CD4-positive, alpha-beta T cell (primary cell): ENCODE results near the gene SPTLC2. TPM values are rescaled to one million over a fixed set of nuclear protein-coding genes. Genes with fewer than 3 reads are reported as not detected.

ENCODE experiments used
- ATAC-seq: fragments of 200-7000 bp; cut with Tn5 transposase; one replicate; pipeline ENCODE4 v1.10.0; 2022; ENCODE audit warnings: mild to moderate bottlenecking; ENCODE audit not compliant: poor library complexity
- CTCF ChIA-PET: fragments of 350-600 bp; sonication (Branson Sonifier 250); formaldehyde crosslinking; loops from one replicate; lab custom pipeline; 2021; ENCODE audit warnings: antibody characterized with exemption, inconsistent platforms; lab: Charles Lee
- POLR2A ChIA-PET: fragments of 350-600 bp; sonication (Branson Sonifier 250); formaldehyde crosslinking; loops from one replicate; lab custom pipeline; 2021; ENCODE audit warnings: antibody characterized with exemption, inconsistent platforms; lab: Charles Lee
- DNase-seq, 14 experiments: peaks; one replicate each; pipeline ENCODE4 v3.0.0-alpha.2; 2013 to 2020; ENCODE audit warnings: mixed read lengths in 2 of 14
- H3K27ac ChIP-seq, 2 donors: one replicate each; pipeline versions ENCODE4 v1.5.1 to v1.7.0; 2013; ENCODE audit warnings: low read length in 2 of 2, low read depth in 1 of 2, mild to moderate bottlenecking in 1 of 2
- H3K27me3 ChIP-seq, 2 experiments: 1 replicate in 1 of 2; 2 replicates in 1 of 2; pipeline versions ENCODE4 v1.6.1 to v1.7.0; 2013; ENCODE audit warnings: low read length in 2 of 2, control low read depth in 1 of 2, mild to moderate bottlenecking in 1 of 2, moderate library complexity in 1 of 2; ENCODE audit not compliant: insufficient read depth in 2 of 2, control insufficient read depth in 1 of 2
- H3K36me3 ChIP-seq: one replicate; pipeline ENCODE4 v1.6.1; 2013; ENCODE audit warnings: low read length, control low read depth; ENCODE audit not compliant: insufficient read depth
- H3K4me1 ChIP-seq: one replicate; pipeline ENCODE4 v1.6.1; 2013; ENCODE audit warnings: low read length, control low read depth; ENCODE audit not compliant: insufficient read depth
- H3K4me3 ChIP-seq: one replicate; pipeline ENCODE4 v1.5.1; 2013; ENCODE audit warnings: mild to moderate bottlenecking, low read length, moderate library complexity
- H3K9me3 ChIP-seq, 2 experiments: 1 replicate in 1 of 2; 2 replicates in 1 of 2; pipeline versions ENCODE4 v1.6.1 to v1.7.0; 2013; ENCODE audit warnings: low read length in 2 of 2, mild to moderate bottlenecking in 2 of 2, control low read depth in 1 of 2, moderate library complexity in 1 of 2; ENCODE audit not compliant: control insufficient read depth in 1 of 2, insufficient read depth in 1 of 2
- H3K27ac Mint-ChIP-seq: one replicate; pipeline ENCODE4 v1.8.0; 2020; ENCODE audit warnings: mixed read lengths
- H3K27me3 Mint-ChIP-seq: one replicate; pipeline ENCODE4 v1.8.0; 2021; ENCODE audit warnings: mixed read lengths
- H3K36me3 Mint-ChIP-seq: one replicate; pipeline ENCODE4 v1.8.0; 2021; ENCODE audit warnings: low read depth, mixed read lengths
- H3K4me1 Mint-ChIP-seq: one replicate; pipeline ENCODE4 v1.8.0; 2021; ENCODE audit warnings: low read depth, mixed read lengths
- H3K4me3 Mint-ChIP-seq: one replicate; pipeline ENCODE4 v1.8.0; 2020; ENCODE audit warnings: mild to moderate bottlenecking, mixed read lengths
- H3K9me3 Mint-ChIP-seq: one replicate; pipeline ENCODE4 v1.8.0; 2020; ENCODE audit warnings: mixed read lengths
- intact Hi-C, 2 experiments: fragments of 100-400 bp; cut with DNase I in 1 of 2; cut with micrococcal nuclease in 1 of 2; formaldehyde crosslinking; loops; one replicate each; pipeline versions ENCODE4 v1.15.1 to v1.9.0; 2023 to 2025; cut with DNase I, micrococcal nuclease
- total RNA-seq, 174 experiments: library from RNA in 2 of 174; stranded (reverse) in 2 of 174; gene quantifications; one replicate each; pipeline ENCODE4 v1.2.3 and lab custom pipeline; 2021 to 2026
- TF ChIP-seq, protein P1 (sequence below): fragments of 200-600 bp; IDR thresholded peaks from one replicate; pipeline ENCODE4 v1.8.0; 2022; ENCODE audit warnings: antibody characterized with exemption, mild to moderate bottlenecking

Gene SPTLC2
- total RNA-seq, 2 experiments from 2014 or later: 13.0 to 14.5 TPM

DNA sequence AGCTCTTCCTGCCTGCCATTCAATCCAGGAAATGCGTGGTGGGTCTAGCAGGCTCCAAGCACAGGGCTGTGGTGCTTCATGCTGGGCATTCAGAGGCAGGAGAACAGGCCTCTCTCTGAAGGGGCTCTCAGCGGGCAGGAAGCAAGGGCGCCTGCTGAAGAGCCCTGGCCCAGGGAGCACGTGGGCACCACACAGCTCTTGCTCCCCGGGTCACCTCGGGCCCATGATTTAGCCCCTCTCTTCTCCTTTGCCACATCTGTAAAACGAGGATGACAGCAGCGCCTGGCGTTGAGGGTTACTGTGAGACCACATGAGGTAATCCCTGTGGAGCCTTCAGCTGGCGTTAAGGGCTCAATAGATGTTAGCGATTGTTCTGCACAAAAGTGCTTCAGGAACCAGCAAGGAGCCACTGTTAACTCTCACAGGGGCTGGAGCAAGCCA lies 37.6 kb upstream of the SPTLC2 start:
- Mint-ChIP-seq H3K4me3 (no peak overlapping the region), H3K36me3 (no peaks in the 10 kb centered on the region), H3K9me3 (no peaks in the 10 kb centered on the region), H3K27ac (no peak overlapping the region), H3K4me1 (peaks cover 4% of the 10 kb centered on the region), H3K27me3 (no peaks in the 10 kb centered on the region)
- ChIA-PET CTCF (no interaction called here), POLR2A (no interaction called here)
- Histone ChIP-seq H3K27me3 (no peaks in the 10 kb centered on the region), H3K36me3 (no peaks in the 10 kb centered on the region), H3K4me3 (no peak overlapping the region), H3K4me1 (peaks cover 6% of the 10 kb centered on the region), H3K9me3 (no peaks in the 10 kb centered on the region), H3K27ac (no peak overlapping the region)
- intact Hi-C loops: loop anchor here in 1 of 2 experiments (10.0 kb wide), 2 partner anchors 341 to 911 kb away; no protein-coding TSS in a partner anchor
- TF ChIP-seq, protein P1, sequence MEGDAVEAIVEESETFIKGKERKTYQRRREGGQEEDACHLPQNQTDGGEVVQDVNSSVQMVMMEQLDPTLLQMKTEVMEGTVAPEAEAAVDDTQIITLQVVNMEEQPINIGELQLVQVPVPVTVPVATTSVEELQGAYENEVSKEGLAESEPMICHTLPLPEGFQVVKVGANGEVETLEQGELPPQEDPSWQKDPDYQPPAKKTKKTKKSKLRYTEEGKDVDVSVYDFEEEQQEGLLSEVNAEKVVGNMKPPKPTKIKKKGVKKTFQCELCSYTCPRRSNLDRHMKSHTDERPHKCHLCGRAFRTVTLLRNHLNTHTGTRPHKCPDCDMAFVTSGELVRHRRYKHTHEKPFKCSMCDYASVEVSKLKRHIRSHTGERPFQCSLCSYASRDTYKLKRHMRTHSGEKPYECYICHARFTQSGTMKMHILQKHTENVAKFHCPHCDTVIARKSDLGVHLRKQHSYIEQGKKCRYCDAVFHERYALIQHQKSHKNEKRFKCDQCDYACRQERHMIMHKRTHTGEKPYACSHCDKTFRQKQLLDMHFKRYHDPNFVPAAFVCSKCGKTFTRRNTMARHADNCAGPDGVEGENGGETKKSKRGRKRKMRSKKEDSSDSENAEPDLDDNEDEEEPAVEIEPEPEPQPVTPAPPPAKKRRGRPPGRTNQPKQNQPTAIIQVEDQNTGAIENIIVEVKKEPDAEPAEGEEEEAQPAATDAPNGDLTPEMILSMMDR: no peak
- ATAC-seq (no peak), DNase-seq (no peak)

DNA sequence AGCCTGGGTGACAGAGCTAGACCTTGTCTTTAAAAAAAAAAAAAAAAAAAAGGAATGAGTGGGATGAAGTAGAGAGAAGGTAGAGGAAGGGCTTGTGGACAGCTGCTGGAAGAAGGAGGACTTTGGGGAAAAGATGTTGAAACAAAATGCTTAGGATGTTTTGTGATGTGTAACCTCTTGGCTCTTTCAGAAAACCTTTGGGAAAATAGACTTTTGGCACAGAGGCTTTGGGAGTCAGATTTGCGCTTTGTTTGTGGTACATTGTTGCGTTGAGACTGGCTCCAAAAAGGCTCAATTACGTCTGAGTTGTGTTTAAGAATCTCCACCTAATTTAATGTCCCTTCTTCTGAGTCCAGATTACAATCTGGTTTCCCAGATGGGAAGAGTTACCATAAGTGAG lies 32.9 kb upstream of the SPTLC2 start:
- Mint-ChIP-seq H3K27me3 (no peaks in the 10 kb centered on the region), H3K4me3 (no peak overlapping the region), H3K9me3 (no peaks in the 10 kb centered on the region), H3K36me3 (no peaks in the 10 kb centered on the region), H3K4me1 (no peaks in the 10 kb centered on the region), H3K27ac (no peak overlapping the region)
- Histone ChIP-seq H3K4me1 (peaks cover 6% of the 10 kb centered on the region), H3K9me3 (no peaks in the 10 kb centered on the region), H3K4me3 (no peak overlapping the region), H3K27ac (no peak overlapping the region), H3K27me3 (no peaks in the 10 kb centered on the region), H3K36me3 (no peaks in the 10 kb centered on the region)
- TF ChIP-seq, protein P1: no peak
- intact Hi-C loops: no loop called here
- DNase-seq (no peak), ATAC-seq (no peak)
- POLR2A ChIA-PET: no interaction called here
- CTCF ChIA-PET: interaction anchor here (0.6 kb wide), 1 partner anchor 194 kb away, joined by 3 read pairs; no protein-coding TSS in a partner anchor

DNA sequence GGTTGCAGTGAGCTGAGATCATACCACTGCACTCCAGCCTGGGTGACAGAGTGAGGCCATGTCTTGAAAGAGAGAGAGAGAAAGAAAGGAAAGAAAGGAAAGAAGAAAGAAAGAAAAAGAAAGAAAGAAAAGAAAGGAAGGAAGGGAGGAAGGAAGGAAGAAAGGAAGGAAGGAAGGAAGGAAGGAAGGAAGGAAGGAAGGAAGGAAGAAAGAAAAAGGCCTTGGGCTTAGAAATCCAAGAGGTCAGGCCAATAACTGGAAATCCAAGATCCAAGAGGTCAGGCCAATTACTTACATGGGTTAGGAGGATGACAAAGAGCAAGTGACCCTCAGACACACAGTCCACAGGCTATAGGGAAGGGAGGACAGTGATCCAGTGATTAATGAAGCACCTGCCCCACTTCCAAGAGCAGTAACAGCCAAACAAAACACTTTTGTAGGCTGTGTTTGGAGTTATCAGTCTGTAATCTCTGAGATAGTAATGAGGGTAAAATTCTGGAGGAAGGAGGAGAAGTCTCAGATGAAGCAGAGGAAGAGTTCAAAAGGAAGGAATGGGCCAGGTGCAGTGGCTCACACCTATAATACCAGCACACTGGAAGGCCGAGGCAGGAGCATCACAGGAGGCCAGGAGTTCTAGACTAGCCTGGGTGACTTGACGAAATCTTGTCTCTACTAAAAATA lies 32.2 kb upstream of the SPTLC2 start:
- Mint-ChIP-seq H3K36me3 (no peaks in the 10 kb centered on the region), H3K9me3 (no peaks in the 10 kb centered on the region), H3K27me3 (no peaks in the 10 kb centered on the region), H3K27ac (no peak overlapping the region), H3K4me1 (no peaks in the 10 kb centered on the region), H3K4me3 (no peak overlapping the region)
- ChIA-PET POLR2A (no interaction called here), CTCF (interaction anchor here (0.6 kb wide), 1 partner anchor 194 kb away, joined by 3 read pairs; no protein-coding TSS in a partner anchor)
- H3K27ac ChIP-seq: no peak overlapping the region
- no peak for ATAC-seq
- no peaks in the 10 kb centered on the region for H3K9me3 ChIP-seq
- TF ChIP-seq, protein P1: no peak
- no peaks in the 10 kb centered on the region for H3K27me3 ChIP-seq
- H3K36me3 ChIP-seq: no peaks in the 10 kb centered on the region
- no peak overlapping the region for H3K4me3 ChIP-seq
- DNase-seq: no peak
- intact Hi-C loops: no loop called here
- peaks cover 2% of the 10 kb centered on the region for H3K4me1 ChIP-seq
